GM23338 (cell line): ENCODE measurements around the gene PXYLP1.

Source experiments
- CREB1 ChIP-seq: fragments of 250-450 bp; sonication (Bioruptor Pico); IDR thresholded peaks from 2 replicates; pipeline ENCODE4 v1.5.0; 2020; ENCODE audit warnings: low read depth, mild to moderate bottlenecking, moderate library complexity
- CTCF ChIP-seq, 2 experiments: fragments of 200-600 bp in 1 of 2; sonication (generic) in 1 of 2; conservative IDR thresholded peaks; 2 replicates each; pipeline versions ENCODE4 v1.5.1 to v1.6.1; 2016 to 2017; ENCODE audit warnings: antibody characterized with exemption in 2 of 2, low read depth in 2 of 2, mild to moderate bottlenecking in 2 of 2, moderate library complexity in 1 of 2
- ETS1 ChIP-seq: IDR thresholded peaks from 2 replicates; pipeline ENCODE4 v1.6.1; 2016; ENCODE audit warnings: antibody characterized with exemption
- EZH2 ChIP-seq: fragments of 200-600 bp; sonication (generic); IDR thresholded peaks from one replicate; pipeline ENCODE4 v1.8.0; 2017; ENCODE audit warnings: antibody characterized with exemption, mild to moderate bottlenecking, low read depth; ENCODE audit not compliant: unreplicated experiment
- EZH2phosphoT487 ChIP-seq: fragments of 200-600 bp; sonication (generic); IDR thresholded peaks from one replicate; pipeline ENCODE4 v1.8.1; 2018; ENCODE audit warnings: antibody characterized with exemption; ENCODE audit not compliant: unreplicated experiment
- JUNB ChIP-seq: IDR thresholded peaks from one replicate; pipeline ENCODE4 v1.6.1; 2016; ENCODE audit warnings: antibody characterized with exemption; ENCODE audit not compliant: unreplicated experiment
- NANOG ChIP-seq: IDR thresholded peaks from 2 replicates; pipeline ENCODE4 v1.6.1; 2016; ENCODE audit warnings: antibody characterized with exemption, borderline replicate concordance
- POLR2AphosphoS5 ChIP-seq: IDR thresholded peaks from 2 replicates; pipeline ENCODE4 v1.6.1; 2016; ENCODE audit warnings: antibody characterized with exemption, low read depth
- STAT1 ChIP-seq: IDR thresholded peaks from one replicate; pipeline ENCODE4 v1.6.1; 2016; ENCODE audit warnings: antibody characterized with exemption; ENCODE audit not compliant: unreplicated experiment
- ZNF114 ChIP-seq: fragments of 250-450 bp; sonication (Bioruptor Pico); IDR thresholded peaks from 2 replicates; pipeline ENCODE4 v1.5.0; 2020; ENCODE audit warnings: mild to moderate bottlenecking, moderate library complexity
- TF ChIP-seq, protein P1 (sequence below): IDR thresholded peaks from one replicate; pipeline ENCODE4 v1.6.1; 2018; ENCODE audit warnings: antibody characterized with exemption; ENCODE audit not compliant: unreplicated experiment

GRCh38 chr3:141218926-141219325 is 12.7 kb upstream of the PXYLP1 start:
- TF ChIP-seq EZH2phosphoT487 (no peak), CTCF (conservative IDR thresholded peaks at IDR 0.05; ENCODE audit: low read depth in 2 of 2) (no peak), POLR2AphosphoS5 (no peak), CREB1 (CRISPR knock-in tag) (no peak), JUNB (no peak), EZH2 (no peak), ZNF114 (no peak), ETS1 (no peak), STAT1 (no peak), NANOG (no peak)
- TF ChIP-seq, protein P1, sequence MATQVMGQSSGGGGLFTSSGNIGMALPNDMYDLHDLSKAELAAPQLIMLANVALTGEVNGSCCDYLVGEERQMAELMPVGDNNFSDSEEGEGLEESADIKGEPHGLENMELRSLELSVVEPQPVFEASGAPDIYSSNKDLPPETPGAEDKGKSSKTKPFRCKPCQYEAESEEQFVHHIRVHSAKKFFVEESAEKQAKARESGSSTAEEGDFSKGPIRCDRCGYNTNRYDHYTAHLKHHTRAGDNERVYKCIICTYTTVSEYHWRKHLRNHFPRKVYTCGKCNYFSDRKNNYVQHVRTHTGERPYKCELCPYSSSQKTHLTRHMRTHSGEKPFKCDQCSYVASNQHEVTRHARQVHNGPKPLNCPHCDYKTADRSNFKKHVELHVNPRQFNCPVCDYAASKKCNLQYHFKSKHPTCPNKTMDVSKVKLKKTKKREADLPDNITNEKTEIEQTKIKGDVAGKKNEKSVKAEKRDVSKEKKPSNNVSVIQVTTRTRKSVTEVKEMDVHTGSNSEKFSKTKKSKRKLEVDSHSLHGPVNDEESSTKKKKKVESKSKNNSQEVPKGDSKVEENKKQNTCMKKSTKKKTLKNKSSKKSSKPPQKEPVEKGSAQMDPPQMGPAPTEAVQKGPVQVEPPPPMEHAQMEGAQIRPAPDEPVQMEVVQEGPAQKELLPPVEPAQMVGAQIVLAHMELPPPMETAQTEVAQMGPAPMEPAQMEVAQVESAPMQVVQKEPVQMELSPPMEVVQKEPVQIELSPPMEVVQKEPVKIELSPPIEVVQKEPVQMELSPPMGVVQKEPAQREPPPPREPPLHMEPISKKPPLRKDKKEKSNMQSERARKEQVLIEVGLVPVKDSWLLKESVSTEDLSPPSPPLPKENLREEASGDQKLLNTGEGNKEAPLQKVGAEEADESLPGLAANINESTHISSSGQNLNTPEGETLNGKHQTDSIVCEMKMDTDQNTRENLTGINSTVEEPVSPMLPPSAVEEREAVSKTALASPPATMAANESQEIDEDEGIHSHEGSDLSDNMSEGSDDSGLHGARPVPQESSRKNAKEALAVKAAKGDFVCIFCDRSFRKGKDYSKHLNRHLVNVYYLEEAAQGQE, result no peak
